HG03139 (cell line): Measurements from ENCODE around the gene ZNF697.

Experiments used
- ATAC-seq: cut with Tn5 transposase; IDR thresholded peaks from one replicate; pipeline ENCODE4 v1.9.1; 2021; ENCODE audit not compliant: unreplicated experiment

ZNF697 gene

GRCh38 chr1:119664067-119664466 is 16.0 kb upstream of the ZNF697 start:
- no peak for ATAC-seq

- peak; percentile 66 for ATAC-seq
Measured at GRCh38 chr1:119662034-119662437, 14.0 kb upstream of the ZNF697 start.

- peak; percentile 45 for ATAC-seq
Measured at GRCh38 chr1:119660253-119661083, 12.4 kb upstream of the ZNF697 start.

GRCh38 chr1:119659628-119660027 is 11.6 kb upstream of the ZNF697 start:
- no peak for ATAC-seq

- no peak for ATAC-seq
Measured at GRCh38 chr1:119656410-119656955, 8.4 kb upstream of the ZNF697 start.

- no peak for ATAC-seq
Measured at GRCh38 chr1:119655154-119655553, 7.1 kb upstream of the ZNF697 start.

GRCh38 chr1:119653839-119654170 is 5.7 kb upstream of the ZNF697 start:
- no peak for ATAC-seq

- no peak for ATAC-seq
Measured at GRCh38 chr1:119653135-119653838, 5.2 kb upstream of the ZNF697 start.

- no peak for ATAC-seq
Measured at GRCh38 chr1:119652587-119652986, 4.5 kb upstream of the ZNF697 start.

- no peak for ATAC-seq
Measured at GRCh38 chr1:119651641-119652040, 3.6 kb upstream of the ZNF697 start.

GRCh38 chr1:119651133-119651532 is 3.1 kb upstream of the ZNF697 start:
- ATAC-seq: no peak

GRCh38 chr1:119648620-119649004 is 546 bp upstream of the ZNF697 start:
- no peak for ATAC-seq

GRCh38 chr1:119647228-119647733 is 785 bp downstream of the ZNF697 start:
- no peak for ATAC-seq

- ATAC-seq: no peak
Measured at GRCh38 chr1:119646521-119647227, 1.4 kb downstream of the ZNF697 start.

- ATAC-seq: no peak
Measured at GRCh38 chr1:119639109-119639508, 9.0 kb downstream of the ZNF697 start.

GRCh38 chr1:119637710-119638109 is 10.4 kb downstream of the ZNF697 start:
- ATAC-seq: no peak

GRCh38 chr1:119636491-119637089 is 11.5 kb downstream of the ZNF697 start:
- no peak for ATAC-seq

- no peak for ATAC-seq
Measured at GRCh38 chr1:119635811-119636390, 12.2 kb downstream of the ZNF697 start.

GRCh38 chr1:119634016-119634415 is 14.1 kb downstream of the ZNF697 start:
- no peak for ATAC-seq

GRCh38 chr1:119633575-119633974 is 14.5 kb downstream of the ZNF697 start:
- ATAC-seq: no peak

- ATAC-seq: no peak
Measured at GRCh38 chr1:119632841-119633240, 15.2 kb downstream of the ZNF697 start.
